ENCODE measurements around the gene ENPP1.

- TF ChIP-seq EZH2 (IDR thresholded peaks at IDR 0.05) (no peak), POLR2AphosphoS5 (IDR thresholded peaks at IDR 0.05; ENCODE audit: borderline replicate concordance, low read depth, low read length) (no peak), FOXP2 (optimal IDR thresholded peaks at IDR 0.05; ENCODE audit: control extremely low read depth, extremely low read length, insufficient read depth) (no peak)
Measured at GRCh38 chr6:131828080-131828479, 20.3 kb downstream of the ENPP1 start.
